BLaER1 treated with 17β-estradiol and CSF1 and Interleukin-3, amounts not matched to agents 10 nM and 100 nM (cell line): Measurements from ENCODE around the gene DUSP22.

Source experiments
- H3K27ac ChIP-seq, 11 experiments: shearing (Covaris generic); formaldehyde crosslinking; 2 replicates each; pipeline ENCODE4 v1.8.1; 2022
- H3K27me3 ChIP-seq, 11 experiments: shearing (Covaris generic); formaldehyde crosslinking; 2 replicates each; pipeline ENCODE4 v1.8.1; 2022
- H3K36me3 ChIP-seq, 11 experiments: shearing (Covaris generic); formaldehyde crosslinking; 2 replicates each; pipeline ENCODE4 v1.8.1; 2022
- H3K4me1 ChIP-seq, 10 experiments: shearing (Covaris generic); formaldehyde crosslinking; 2 replicates each; pipeline ENCODE4 v1.8.1; 2022
- H3K4me2 ChIP-seq, 11 experiments: shearing (Covaris generic); formaldehyde crosslinking; 2 replicates each; pipeline ENCODE4 v1.8.1; 2022
- H3K4me3 ChIP-seq, 10 experiments: shearing (Covaris generic); formaldehyde crosslinking; 2 replicates each; pipeline ENCODE4 v1.8.1; 2022
- H3K9ac ChIP-seq, 11 experiments: shearing (Covaris generic); formaldehyde crosslinking; 2 replicates each; pipeline ENCODE4 v1.8.1; 2022
- H3K9me3 ChIP-seq, 11 experiments: shearing (Covaris generic); formaldehyde crosslinking; replicated peaks in 1 of 11; 2 replicates each; pipeline ENCODE4 v1.8.1; 2022
- H4K20me1 ChIP-seq, 11 experiments: shearing (Covaris generic); formaldehyde crosslinking; 2 replicates each; pipeline ENCODE4 v1.8.1; 2022
- Cebpa-rat ChIP-seq, 11 experiments: shearing (Covaris generic); IDR thresholded peaks; 2 replicates each; pipeline ENCODE4 v1.8.1; 2022

Gene DUSP22

GRCh38 chr6:291204-291696 lies 1.0 kb upstream of the DUSP22 start:
- peak overlapping the region; percentile 60 to 78 (median 71) for H3K4me3 ChIP-seq
- no peaks in the 10 kb centered on the region for H3K36me3 ChIP-seq
- H3K4me2 ChIP-seq: peak overlapping the region; percentile 79 to 95 (median 87)
- H3K27me3 ChIP-seq: no peaks in the 10 kb centered on the region
- peaks cover 60 to 82% (median 70%) of the 10 kb centered on the region in 10 experiments for H3K4me1 ChIP-seq
- H4K20me1 ChIP-seq: no peaks in the 10 kb centered on the region
- peaks cover 0 to 11% (median 0%) of the 10 kb centered on the region in 11 experiments; a peak in 8 of 22 replicates for H3K9me3 ChIP-seq
- peak overlapping the region; percentile 84 to 96 (median 91) for H3K27ac ChIP-seq
- H3K9ac ChIP-seq: peak overlapping the region; percentile 86 to 95 (median 89)
- no peak for TF ChIP-seq Cebpa-rat (IDR thresholded peaks at IDR 0.05)

- H3K27ac ChIP-seq: peak overlapping the region; percentile 84 to 96 (median 91)
- TF ChIP-seq Cebpa-rat (IDR thresholded peaks at IDR 0.05): no peak
- no peaks in the 10 kb centered on the region for H3K27me3 ChIP-seq
- peaks cover 60 to 82% (median 70%) of the 10 kb centered on the region in 10 experiments for H3K4me1 ChIP-seq
- peaks cover 0 to 11% (median 0%) of the 10 kb centered on the region in 11 experiments; a peak in 8 of 22 replicates for H3K9me3 ChIP-seq
- H3K9ac ChIP-seq: peak overlapping the region; percentile 86 to 95 (median 89)
- peak overlapping the region; percentile 79 to 93 (median 87) for H3K4me2 ChIP-seq
- H3K4me3 ChIP-seq: peak overlapping the region; percentile 60 to 78 (median 71)
- H3K36me3 ChIP-seq: no peaks in the 10 kb centered on the region
- H4K20me1 ChIP-seq: no peaks in the 10 kb centered on the region
Observed at GRCh38 chr6:292506-293192, 362 bp downstream of the DUSP22 start.

DNA sequence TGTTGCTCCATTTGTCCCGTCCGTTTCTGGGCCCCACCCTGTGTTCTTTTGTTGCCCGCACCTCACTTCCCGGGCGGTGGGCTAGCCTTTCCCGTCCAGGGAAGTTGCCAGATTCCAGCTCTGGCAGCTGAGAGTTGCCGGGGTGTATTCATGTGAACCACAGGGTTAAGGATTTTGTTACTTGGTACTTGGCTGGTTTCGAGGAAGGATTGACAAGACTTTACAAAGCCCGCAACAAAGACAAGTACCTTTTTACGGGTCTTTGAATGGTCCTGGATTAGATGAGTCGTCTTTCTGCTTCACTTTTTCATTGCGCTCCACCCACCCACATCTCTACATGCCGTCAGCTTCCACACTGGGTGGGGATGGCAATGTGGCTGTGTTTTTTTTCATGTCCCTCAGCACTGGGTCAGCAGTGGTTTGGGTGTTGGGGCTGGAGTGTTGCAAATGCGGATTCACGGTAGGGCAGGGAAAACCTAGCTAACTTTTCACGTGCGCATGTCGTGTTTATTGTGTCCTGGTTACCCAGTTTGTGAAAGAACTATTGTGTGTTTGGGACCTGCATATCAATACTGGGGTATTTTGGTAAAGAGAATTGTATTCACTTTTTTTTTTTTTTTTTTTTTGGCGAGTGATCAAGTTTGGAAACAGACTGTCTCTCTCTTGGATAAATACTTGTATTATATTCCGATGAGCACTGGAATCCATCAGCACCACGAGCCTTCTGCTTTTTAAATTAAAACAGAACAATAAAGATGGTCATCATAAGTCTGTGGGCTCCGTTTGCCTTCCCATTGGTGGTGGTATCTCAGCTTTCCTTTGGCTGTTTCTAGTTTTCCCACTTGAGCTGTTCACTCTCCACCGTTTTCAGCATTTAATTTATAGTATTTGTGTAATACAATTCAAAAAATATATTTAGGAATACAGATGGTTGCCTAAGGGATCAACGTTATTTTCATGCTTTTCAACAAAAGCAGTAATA lies 1.2 kb downstream of the DUSP22 start:
- TF ChIP-seq Cebpa-rat (IDR thresholded peaks at IDR 0.05): no peak
- peak overlapping the region; percentile 60 to 78 (median 71) for H3K4me3 ChIP-seq
- H3K27me3 ChIP-seq: no peaks in the 10 kb centered on the region
- no peaks in the 10 kb centered on the region for H3K36me3 ChIP-seq
- H4K20me1 ChIP-seq: no peaks in the 10 kb centered on the region
- H3K4me2 ChIP-seq: peak overlapping the region; percentile 79 to 93 (median 87)
- H3K9me3 ChIP-seq: peaks cover 0 to 11% (median 0%) of the 10 kb centered on the region in 11 experiments; a peak in 8 of 22 replicates
- H3K9ac ChIP-seq: peak overlapping the region; percentile 86 to 95 (median 89)
- peak overlapping the region; percentile 84 to 96 (median 91) for H3K27ac ChIP-seq
- peaks cover 68 to 82% (median 73%) of the 10 kb centered on the region in 10 experiments for H3K4me1 ChIP-seq

- Histone ChIP-seq H3K9ac (no peak overlapping the region; a peak in 1 of 22 replicates), H3K27me3 (no peaks in the 10 kb centered on the region), H3K27ac (peak overlapping the region in 9 of 11 experiments; percentile 27 to 96 (median 68); a peak in 15 of 22 replicates), H3K4me3 (peak overlapping the region in 2 of 10 experiments; percentile 11 to 60; a peak in 2 of 20 replicates), H4K20me1 (0 out of 22 replicates have a peak, but pooled peaks cover 0 to 5% (median 0%) of the 10 kb centered on the region in 11 experiments), H3K4me1 (peaks cover 77 to 87% (median 82%) of the 10 kb centered on the region in 10 experiments), H3K9me3 (peaks cover 0 to 11% (median 0%) of the 10 kb centered on the region in 11 experiments; a peak in 8 of 22 replicates), H3K36me3 (0 out of 22 replicates have a peak, but pooled peaks cover 0 to under 1% (median 0%) of the 10 kb centered on the region in 11 experiments), H3K4me2 (peak overlapping the region; percentile 79 to 91 (median 87))
- no peak; a peak in 1 of 22 replicates for TF ChIP-seq Cebpa-rat (IDR thresholded peaks at IDR 0.05)
Observed at GRCh38 chr6:294656-295565, 2.6 kb downstream of the DUSP22 start.

DNA sequence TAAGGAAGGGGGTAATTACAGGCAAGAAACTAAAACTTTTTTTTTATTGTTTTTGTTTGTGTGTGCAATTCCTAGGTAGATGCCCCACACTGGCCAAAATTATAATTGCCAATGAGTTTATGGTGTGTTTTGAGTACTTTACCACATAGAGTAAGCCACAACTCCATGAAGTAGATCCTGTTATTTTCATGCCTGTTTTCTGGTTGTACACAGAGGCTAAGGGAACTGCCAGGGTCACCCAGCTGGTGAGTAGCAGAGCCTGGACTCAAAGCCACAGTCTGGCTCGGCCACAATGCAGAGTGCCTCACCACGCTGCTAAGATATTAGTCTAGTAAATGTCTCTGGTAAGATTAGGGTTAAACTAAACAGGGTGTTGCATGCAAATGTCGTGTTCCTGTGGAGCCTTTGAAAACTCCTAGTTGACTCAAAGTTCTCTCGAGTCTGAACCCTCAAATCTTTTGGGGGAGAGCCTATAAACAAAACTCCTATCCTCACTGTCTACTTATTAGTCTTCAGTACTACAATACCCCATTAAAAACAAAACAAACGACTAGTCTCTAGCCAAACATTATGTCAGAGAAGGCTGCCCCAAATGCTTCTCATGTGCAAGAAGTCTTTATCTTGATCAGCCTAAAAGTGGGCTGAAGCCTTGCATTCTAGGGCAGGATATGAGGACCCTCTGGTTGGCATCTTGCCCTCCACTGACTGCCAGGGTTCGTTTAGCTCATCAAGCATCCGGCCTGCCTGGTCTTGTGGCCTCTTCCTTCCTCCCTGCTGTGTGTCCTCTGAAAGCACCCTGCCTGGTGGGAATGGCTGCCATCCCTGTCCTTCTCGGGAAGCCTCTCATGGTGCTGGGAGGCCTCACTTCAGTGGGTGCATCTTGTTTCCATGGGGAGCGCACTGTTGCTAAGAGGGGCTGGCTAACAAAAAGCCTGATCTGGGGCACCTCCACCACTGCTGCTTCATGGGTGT lies 4.2 kb downstream of the DUSP22 start:
- Histone ChIP-seq H4K20me1 (peaks cover 0 to 5% (median 0%) of the 10 kb centered on the region in 11 experiments; a peak in 1 of 22 replicates), H3K9me3 (peaks cover 0 to 21% (median 11%) of the 10 kb centered on the region in 11 experiments; a peak in 12 of 22 replicates), H3K36me3 (peaks cover 0 to 12% (median 0%) of the 10 kb centered on the region in 11 experiments; a peak in 3 of 22 replicates), H3K4me3 (peak overlapping the region in 9 of 10 experiments; percentile 3 to 52 (median 17); a peak in 15 of 20 replicates), H3K27me3 (no peaks in the 10 kb centered on the region), H3K4me2 (peak overlapping the region; percentile 79 to 90 (median 87)), H3K27ac (peak overlapping the region; percentile 27 to 76 (median 66)), H3K4me1 (peaks cover 69 to 83% (median 74%) of the 10 kb centered on the region in 10 experiments), H3K9ac (peak overlapping the region; percentile 6 to 58 (median 45); a peak in 20 of 22 replicates)
- TF ChIP-seq Cebpa-rat (IDR thresholded peaks at IDR 0.05): no peak

- H3K4me3 ChIP-seq: peak overlapping the region in 9 of 10 experiments; percentile 3 to 43 (median 17); a peak in 11 of 20 replicates
- H3K9me3 ChIP-seq: peaks cover 0 to 28% (median 21%) of the 10 kb centered on the region in 11 experiments; a peak in 14 of 22 replicates
- peaks cover 0 to 5% (median 0%) of the 10 kb centered on the region in 11 experiments; a peak in 1 of 22 replicates for H4K20me1 ChIP-seq
- no peaks in the 10 kb centered on the region for H3K27me3 ChIP-seq
- H3K4me2 ChIP-seq: peak overlapping the region; percentile 79 to 90 (median 87)
- peak overlapping the region; percentile 27 to 76 (median 66); a peak in 21 of 22 replicates for H3K27ac ChIP-seq
- peak overlapping the region; percentile 3 to 58 (median 45); a peak in 20 of 22 replicates for H3K9ac ChIP-seq
- no peak; a peak in 1 of 22 replicates for TF ChIP-seq Cebpa-rat (IDR thresholded peaks at IDR 0.05)
- H3K36me3 ChIP-seq: peaks cover 0 to 14% (median 6%) of the 10 kb centered on the region in 11 experiments; a peak in 10 of 22 replicates
- peaks cover 67 to 88% (median 76%) of the 10 kb centered on the region in 10 experiments for H3K4me1 ChIP-seq
Observed at GRCh38 chr6:297571-298232, 5.4 kb downstream of the DUSP22 start.
